Measurements from ENCODE around the gene PARP9. TPM values are rescaled to one million over a fixed set of nuclear protein-coding genes. Genes with fewer than 3 reads are reported as not detected.

The PARP9 gene
- total RNA-seq, 4 donors from 2014 or later, result 26.4 to 38.8 (median 31.2) TPM

- no peak for TF ChIP-seq POLR2A (IDR thresholded peaks at IDR 0.05)
- TF ChIP-seq CTCF (IDR thresholded peaks at IDR 0.05), result no peak
- Histone ChIP-seq H3K4me3 (no peak overlapping the region), H3K36me3 (peaks cover 0 to 77% (median 0%) of the 10 kb centered on the region in 3 donors), H3K9me3 (no peaks in the 10 kb centered on the region), H3K27me3 (no peaks in the 10 kb centered on the region), H3K4me1 (no peaks in the 10 kb centered on the region), H3K27ac (no peak overlapping the region)
- DNase-seq, result no peak
These were observed 15.5 kb downstream of the PARP9 start for GRCh38 chr3:122548619-122549018.

GRCh38 chr3:122548076-122548475, 16.0 kb downstream of the PARP9 start:
- Histone ChIP-seq H3K4me1 (no peaks in the 10 kb centered on the region), H3K9me3 (no peaks in the 10 kb centered on the region), H3K27me3 (no peaks in the 10 kb centered on the region), H3K27ac (no peak overlapping the region), H3K4me3 (no peak overlapping the region), H3K36me3 (peaks cover 0 to 81% (median 0%) of the 10 kb centered on the region in 3 donors)
- TF ChIP-seq POLR2A (IDR thresholded peaks at IDR 0.05) (no peak), CTCF (IDR thresholded peaks at IDR 0.05) (no peak)
- DNase-seq, result no peak

- Histone ChIP-seq H3K4me3 (no peak overlapping the region), H3K27me3 (no peaks in the 10 kb centered on the region), H3K4me1 (no peaks in the 10 kb centered on the region), H3K9me3 (no peaks in the 10 kb centered on the region), H3K36me3 (peaks cover 0 to 70% (median 0%) of the 10 kb centered on the region in 3 donors), H3K27ac (no peak overlapping the region)
- no peak for TF ChIP-seq POLR2A (IDR thresholded peaks at IDR 0.05)
- TF ChIP-seq CTCF (IDR thresholded peaks at IDR 0.05), result no peak
- no peak for DNase-seq
These were observed 17.9 kb downstream of the PARP9 start for GRCh38 chr3:122546151-122546550.

- no peaks in the 10 kb centered on the region for H3K4me1 ChIP-seq
- H3K4me3 ChIP-seq, result no peak overlapping the region
- H3K36me3 ChIP-seq, result peaks cover 0 to 85% (median 0%) of the 10 kb centered on the region in 3 donors
- H3K27me3 ChIP-seq, result no peaks in the 10 kb centered on the region
- no peaks in the 10 kb centered on the region for H3K9me3 ChIP-seq
- TF ChIP-seq CTCF (IDR thresholded peaks at IDR 0.05), result no peak
- TF ChIP-seq POLR2A (IDR thresholded peaks at IDR 0.05), result no peak
- no peak overlapping the region for H3K27ac ChIP-seq
- no peak for DNase-seq
These were observed 25.1 kb downstream of the PARP9 start for GRCh38 chr3:122538956-122539490.

GRCh38 chr3:122536632-122537001, 27.5 kb downstream of the PARP9 start:
- no peak for DNase-seq
- Histone ChIP-seq H3K36me3 (peaks cover 0 to 98% (median 0%) of the 10 kb centered on the region in 3 donors), H3K27me3 (no peaks in the 10 kb centered on the region), H3K27ac (no peak overlapping the region), H3K9me3 (no peaks in the 10 kb centered on the region), H3K4me1 (no peaks in the 10 kb centered on the region), H3K4me3 (no peak overlapping the region)
- TF ChIP-seq POLR2A (IDR thresholded peaks at IDR 0.05) (no peak), CTCF (IDR thresholded peaks at IDR 0.05) (no peak)
